HG03565 (cell line): ENCODE data around the gene LIAS.
"Not testable (repeated sequence)": the region's sequence is repeated elsewhere in the genome, so short reads cannot be mapped to it uniquely, and the experiment has no call there.

Experiments
- ATAC-seq: cut with Tn5 transposase; IDR thresholded peaks from one replicate; pipeline ENCODE4 v1.9.1; 2021; ENCODE audit warnings: mild to moderate bottlenecking, moderate library complexity; ENCODE audit not compliant: unreplicated experiment

LIAS gene

GRCh38 chr4:39495446-39496213 is 36.8 kb downstream of the LIAS start:
- ATAC-seq, result no peak

GRCh38 chr4:39497909-39498726 is 39.3 kb downstream of the LIAS start:
- no peak for ATAC-seq

GRCh38 chr4:39498727-39499020 is 39.8 kb downstream of the LIAS start:
- ATAC-seq, result no peak

GRCh38 chr4:39502019-39502663 is 43.3 kb downstream of the LIAS start:
- no peak for ATAC-seq

- not testable (repeated sequence) for ATAC-seq
Measured at GRCh38 chr4:39502664-39503035, 43.8 kb downstream of the LIAS start.

- ATAC-seq, result no peak
Measured at GRCh38 chr4:39504538-39504937, 45.7 kb downstream of the LIAS start.

- ATAC-seq, result no peak
Measured at GRCh38 chr4:39505581-39505980, 46.7 kb downstream of the LIAS start.

- ATAC-seq, result no peak
Measured at GRCh38 chr4:39510348-39510929, 51.6 kb downstream of the LIAS start.

- not testable (repeated sequence) for ATAC-seq
Measured at GRCh38 chr4:39514266-39514665, 55.4 kb downstream of the LIAS start.

- ATAC-seq, result no peak
Measured at GRCh38 chr4:39514888-39515401, 56.1 kb downstream of the LIAS start.

GRCh38 chr4:39515669-39516401 is 57.0 kb downstream of the LIAS start:
- not testable (repeated sequence) for ATAC-seq

GRCh38 chr4:39516407-39516966 is 57.6 kb downstream of the LIAS start:
- ATAC-seq, result no peak

- no peak for ATAC-seq
Measured at GRCh38 chr4:39518484-39518883, 59.6 kb downstream of the LIAS start.

- no peak for ATAC-seq
Measured at GRCh38 chr4:39521253-39521919, 62.5 kb downstream of the LIAS start.

GRCh38 chr4:39522068-39522467 is 63.2 kb downstream of the LIAS start:
- ATAC-seq, result no peak

GRCh38 chr4:39524161-39524957 is 65.5 kb downstream of the LIAS start:
- ATAC-seq, result no peak

- no peak for ATAC-seq
Measured at GRCh38 chr4:39525822-39526690, 67.2 kb downstream of the LIAS start.

- ATAC-seq, result no peak
Measured at GRCh38 chr4:39526765-39527295, 68.0 kb downstream of the LIAS start.
